Measurements from ENCODE around the gene GRN.
A peak's percentile ranks its signal among the peaks of the same experiment; 100 is the strongest.
"Not testable (repeated sequence)": the region's sequence is repeated elsewhere in the genome, so short reads cannot be mapped to it uniquely, and the experiment has no call there.

Gene GRN

GRCh38 chr17:44382917-44383316, 37.8 kb downstream of the GRN start:
- no peak for DNase-seq (ENCODE audit: low read depth in 2 of 2)

GRCh38 chr17:44383363-44383762, 38.3 kb downstream of the GRN start:
- DNase-seq (ENCODE audit: low read depth in 2 of 2), result no peak

- no peak for DNase-seq (ENCODE audit: low read depth in 2 of 2)
Measured at GRCh38 chr17:44383861-44384260, 38.8 kb downstream of the GRN start.

GRCh38 chr17:44384281-44384822, 39.2 kb downstream of the GRN start:
- no peak for DNase-seq (ENCODE audit: low read depth in 2 of 2)

- no peak for DNase-seq (ENCODE audit: low read depth in 2 of 2)
Measured at GRCh38 chr17:44384823-44385286, 39.8 kb downstream of the GRN start.

GRCh38 chr17:44385287-44386181, 40.4 kb downstream of the GRN start:
- DNase-seq (ENCODE audit: low read depth in 2 of 2), result peak; percentile 75 to 76

- DNase-seq (ENCODE audit: low read depth in 2 of 2), result no peak
Measured at GRCh38 chr17:44386182-44386525, 41.1 kb downstream of the GRN start.

GRCh38 chr17:44387804-44388203, 42.7 kb downstream of the GRN start:
- no peak for DNase-seq (ENCODE audit: low read depth in 2 of 2)

- DNase-seq (ENCODE audit: low read depth in 2 of 2), result no peak
Measured at GRCh38 chr17:44389281-44389680, 44.2 kb downstream of the GRN start, which contains the start of gene ITGA2B. TSS of gene ITGA2B (minus strand) at chr17:44389649. CDS start at chr17:44389473, 176 bp downstream.

GRCh38 chr17:44389723-44390202, 44.7 kb downstream of the GRN start:
- DNase-seq (ENCODE audit: low read depth in 2 of 2), result no peak

GRCh38 chr17:44390250-44390870, 45.3 kb downstream of the GRN start:
- no peak for DNase-seq (ENCODE audit: low read depth in 2 of 2)

- DNase-seq (ENCODE audit: low read depth in 2 of 2), result not testable (repeated sequence)
Measured at GRCh38 chr17:44394112-44394511, 49.0 kb downstream of the GRN start.

- DNase-seq (ENCODE audit: low read depth in 2 of 2), result no peak
Measured at GRCh38 chr17:44394833-44395232, 49.7 kb downstream of the GRN start.

- DNase-seq (ENCODE audit: low read depth in 2 of 2), result no peak
Measured at GRCh38 chr17:44396946-44397345, 51.8 kb downstream of the GRN start.

- DNase-seq (ENCODE audit: low read depth in 2 of 2), result no peak
Measured at GRCh38 chr17:44397479-44398440, 52.7 kb downstream of the GRN start.

- no peak for DNase-seq (ENCODE audit: low read depth in 2 of 2)
Measured at GRCh38 chr17:44398692-44399691, 53.9 kb downstream of the GRN start.

- DNase-seq (ENCODE audit: low read depth in 2 of 2), result no peak
Measured at GRCh38 chr17:44400226-44400847, 55.2 kb downstream of the GRN start.
